ENCODE data around the gene ST3GAL6.

Gene ST3GAL6

GRCh38 chr3:98801043-98801747, 38.1 kb downstream of the ST3GAL6 start:
- Histone ChIP-seq H3K9me3 (ENCODE audit: control insufficient read depth, low read length) (no peaks in the 10 kb centered on the region), H2BK5ac (ENCODE audit: low read depth, low read length, poor library complexity, severe bottlenecking) (no peak overlapping the region), H3K79me1 (replicated peaks; ENCODE audit: low read length, poor library complexity, severe bottlenecking) (no peaks in the 10 kb centered on the region), H3K4me1 (ENCODE audit: control insufficient read depth, insufficient read depth, low read depth, low read length) (peaks cover 3% of the 10 kb centered on the region), H2AFZ (ENCODE audit: low read depth, low read length) (no peak overlapping the region), H3K18ac (ENCODE audit: low read depth in 1 of 2, low read length in 2 of 2) (no peak overlapping the region), H2BK12ac (ENCODE audit: low read length in 2 of 2) (no peak overlapping the region), H2BK15ac (ENCODE audit: low read depth, poor library complexity, severe bottlenecking) (no peak overlapping the region), H3K4me2 (ENCODE audit: low read length, poor library complexity, severe bottlenecking) (no peak overlapping the region), H3K9ac (ENCODE audit: low read length) (peak overlapping the region; percentile 2), H3K23ac (ENCODE audit: low read length in 2 of 2) (no peak overlapping the region), H2AK5ac (ENCODE audit: low read length, severe bottlenecking) (no peak overlapping the region), H4K8ac (ENCODE audit: low read length) (no peak overlapping the region), H3K14ac (ENCODE audit: low read length in 2 of 2) (no peak overlapping the region), H4K91ac (ENCODE audit: low read length) (no peak overlapping the region), H3K36me3 (ENCODE audit: control insufficient read depth in 1 of 2, insufficient read depth in 2 of 2, low read depth in 1 of 2, low read length in 2 of 2) (peaks cover 22 to 74% of the 10 kb centered on the region in 2 experiments), H2BK120ac (ENCODE audit: low read depth, low read length) (no peak overlapping the region), H3K4ac (ENCODE audit: low read depth in 1 of 2, low read length in 2 of 2) (no peak overlapping the region), H3K27me3 (ENCODE audit: control insufficient read depth in 1 of 2, insufficient read depth in 1 of 2, low read length in 2 of 2) (no peaks in the 10 kb centered on the region), H3K4me3 (ENCODE audit: insufficient read depth in 1 of 2, low read depth in 1 of 2, low read length in 2 of 2) (no peak overlapping the region), H3K27ac (ENCODE audit: low read length, poor library complexity, severe bottlenecking) (peak overlapping the region; percentile 79)
- 99% methylated on average over 6 of the region's 7 CpGs for WGBS
- DNase-seq = no peak

GRCh38 chr3:98805571-98805970, 42.4 kb downstream of the ST3GAL6 start:
- Histone ChIP-seq H3K36me3 (ENCODE audit: control insufficient read depth in 1 of 2, insufficient read depth in 2 of 2, low read depth in 1 of 2, low read length in 2 of 2) (peaks cover 31 to 74% of the 10 kb centered on the region in 2 experiments), H3K4me3 (ENCODE audit: insufficient read depth in 1 of 2, low read depth in 1 of 2, low read length in 2 of 2) (no peak overlapping the region), H3K9ac (ENCODE audit: low read length) (no peak overlapping the region), H3K27ac (ENCODE audit: low read length, poor library complexity, severe bottlenecking) (peak overlapping the region; percentile 14), H3K4me2 (ENCODE audit: low read length, poor library complexity, severe bottlenecking) (no peak overlapping the region), H3K4me1 (ENCODE audit: control insufficient read depth, insufficient read depth, low read depth, low read length) (peaks cover 3% of the 10 kb centered on the region), H2AFZ (ENCODE audit: low read depth, low read length) (no peak overlapping the region), H4K8ac (ENCODE audit: low read length) (no peak overlapping the region), H4K91ac (ENCODE audit: low read length) (no peak overlapping the region), H3K14ac (ENCODE audit: low read length in 2 of 2) (no peak overlapping the region), H2BK5ac (ENCODE audit: low read depth, low read length, poor library complexity, severe bottlenecking) (no peak overlapping the region), H3K18ac (ENCODE audit: low read depth in 1 of 2, low read length in 2 of 2) (no peak overlapping the region), H2AK5ac (ENCODE audit: low read length, severe bottlenecking) (no peak overlapping the region), H3K79me1 (replicated peaks; ENCODE audit: low read length, poor library complexity, severe bottlenecking) (no peaks in the 10 kb centered on the region), H3K4ac (ENCODE audit: low read depth in 1 of 2, low read length in 2 of 2) (no peak overlapping the region), H2BK120ac (ENCODE audit: low read depth, low read length) (no peak overlapping the region), H3K23ac (ENCODE audit: low read length in 2 of 2) (no peak overlapping the region), H2BK15ac (ENCODE audit: low read depth, poor library complexity, severe bottlenecking) (no peak overlapping the region), H2BK12ac (ENCODE audit: low read length in 2 of 2) (no peak overlapping the region), H3K9me3 (ENCODE audit: control insufficient read depth, low read length) (no peaks in the 10 kb centered on the region), H3K27me3 (ENCODE audit: control insufficient read depth in 1 of 2, insufficient read depth in 1 of 2, low read length in 2 of 2) (no peaks in the 10 kb centered on the region)
- 91% methylated on average over 5 of the region's 6 CpGs for WGBS
- no peak for DNase-seq

- WGBS = 100% methylated on average over 1 of the region's 1 CpG
- Histone ChIP-seq H3K18ac (ENCODE audit: low read depth in 1 of 2, low read length in 2 of 2) (no peak overlapping the region), H3K79me1 (replicated peaks; ENCODE audit: low read length, poor library complexity, severe bottlenecking) (no peaks in the 10 kb centered on the region), H3K36me3 (ENCODE audit: control insufficient read depth in 1 of 2, insufficient read depth in 2 of 2, low read depth in 1 of 2, low read length in 2 of 2) (peaks cover 24 to 74% of the 10 kb centered on the region in 2 experiments), H3K4ac (ENCODE audit: low read depth in 1 of 2, low read length in 2 of 2) (no peak overlapping the region), H3K4me3 (ENCODE audit: insufficient read depth in 1 of 2, low read depth in 1 of 2, low read length in 2 of 2) (no peak overlapping the region), H2AK5ac (ENCODE audit: low read length, severe bottlenecking) (no peak overlapping the region), H2BK120ac (ENCODE audit: low read depth, low read length) (no peak overlapping the region), H3K14ac (ENCODE audit: low read length in 2 of 2) (no peak overlapping the region), H3K27ac (ENCODE audit: low read length, poor library complexity, severe bottlenecking) (peak overlapping the region; percentile 62), H3K4me1 (ENCODE audit: control insufficient read depth, insufficient read depth, low read depth, low read length) (peaks cover 2% of the 10 kb centered on the region), H2BK5ac (ENCODE audit: low read depth, low read length, poor library complexity, severe bottlenecking) (no peak overlapping the region), H3K23ac (ENCODE audit: low read length in 2 of 2) (no peak overlapping the region), H3K9me3 (ENCODE audit: control insufficient read depth, low read length) (no peaks in the 10 kb centered on the region), H3K9ac (ENCODE audit: low read length) (no peak overlapping the region), H4K8ac (ENCODE audit: low read length) (no peak overlapping the region), H2BK15ac (ENCODE audit: low read depth, poor library complexity, severe bottlenecking) (no peak overlapping the region), H3K4me2 (ENCODE audit: low read length, poor library complexity, severe bottlenecking) (no peak overlapping the region), H2BK12ac (ENCODE audit: low read length in 2 of 2) (no peak overlapping the region), H2AFZ (ENCODE audit: low read depth, low read length) (no peak overlapping the region), H3K27me3 (ENCODE audit: control insufficient read depth in 1 of 2, insufficient read depth in 1 of 2, low read length in 2 of 2) (no peaks in the 10 kb centered on the region), H4K91ac (ENCODE audit: low read length) (no peak overlapping the region)
- no peak for DNase-seq
Measured at GRCh38 chr3:98806521-98806920, 43.4 kb downstream of the ST3GAL6 start.

- Histone ChIP-seq H3K9me3 (ENCODE audit: control insufficient read depth, low read length) (no peaks in the 10 kb centered on the region), H3K27me3 (ENCODE audit: control insufficient read depth in 1 of 2, insufficient read depth in 1 of 2, low read length in 2 of 2) (no peaks in the 10 kb centered on the region), H3K27ac (ENCODE audit: low read length, poor library complexity, severe bottlenecking) (peak overlapping the region; percentile 62), H4K8ac (ENCODE audit: low read length) (no peak overlapping the region), H3K4me2 (ENCODE audit: low read length, poor library complexity, severe bottlenecking) (no peak overlapping the region), H3K4ac (ENCODE audit: low read depth in 1 of 2, low read length in 2 of 2) (no peak overlapping the region), H3K79me1 (replicated peaks; ENCODE audit: low read length, poor library complexity, severe bottlenecking) (no peaks in the 10 kb centered on the region), H4K91ac (ENCODE audit: low read length) (no peak overlapping the region), H2BK12ac (ENCODE audit: low read length in 2 of 2) (no peak overlapping the region), H3K4me1 (ENCODE audit: control insufficient read depth, insufficient read depth, low read depth, low read length) (peaks cover 2% of the 10 kb centered on the region), H2BK15ac (ENCODE audit: low read depth, poor library complexity, severe bottlenecking) (no peak overlapping the region), H2AK5ac (ENCODE audit: low read length, severe bottlenecking) (no peak overlapping the region), H2BK120ac (ENCODE audit: low read depth, low read length) (no peak overlapping the region), H2BK5ac (ENCODE audit: low read depth, low read length, poor library complexity, severe bottlenecking) (no peak overlapping the region), H2AFZ (ENCODE audit: low read depth, low read length) (no peak overlapping the region), H3K36me3 (ENCODE audit: control insufficient read depth in 1 of 2, insufficient read depth in 2 of 2, low read depth in 1 of 2, low read length in 2 of 2) (peaks cover 24 to 74% of the 10 kb centered on the region in 2 experiments), H3K18ac (ENCODE audit: low read depth in 1 of 2, low read length in 2 of 2) (no peak overlapping the region), H3K14ac (ENCODE audit: low read length in 2 of 2) (no peak overlapping the region), H3K23ac (ENCODE audit: low read length in 2 of 2) (no peak overlapping the region), H3K9ac (ENCODE audit: low read length) (peak overlapping the region; percentile 31), H3K4me3 (ENCODE audit: insufficient read depth in 1 of 2, low read depth in 1 of 2, low read length in 2 of 2) (no peak overlapping the region)
- WGBS = 94% methylated on average over 4 of the region's 4 CpGs
- DNase-seq = no peak
Measured at GRCh38 chr3:98807011-98807410, 43.9 kb downstream of the ST3GAL6 start.

Data from mesenchymal stem cell (in vitro differentiated cells and primary cell).